Activated naive CD4-positive, alpha-beta T cell treated with anti-CD3 and anti-CD28 coated beads, Interleukin-2, amount 50 U/mL, for 24 hours (primary cell): ENCODE data around the gene SAMD8.
"Not testable (repeated sequence)": the region's sequence is repeated elsewhere in the genome, so short reads cannot be mapped to it uniquely, and the experiment has no call there.

ENCODE experiments used
- H3K27ac Mint-ChIP-seq: one replicate; pipeline ENCODE4 v1.8.0; 2021; ENCODE audit warnings: mild to moderate bottlenecking, mixed read lengths
- H3K27me3 Mint-ChIP-seq: one replicate; pipeline ENCODE4 v1.8.0; 2021; ENCODE audit warnings: mixed read lengths
- H3K36me3 Mint-ChIP-seq: one replicate; pipeline ENCODE4 v1.8.0; 2021; ENCODE audit warnings: mixed read lengths
- H3K4me1 Mint-ChIP-seq: one replicate; pipeline ENCODE4 v1.8.0; 2021; ENCODE audit warnings: mixed read lengths
- H3K4me3 Mint-ChIP-seq: one replicate; pipeline ENCODE4 v1.8.0; 2021; ENCODE audit warnings: mild to moderate bottlenecking, mixed read lengths
- H3K9me3 Mint-ChIP-seq: one replicate; pipeline ENCODE4 v1.8.0; 2021; ENCODE audit warnings: mixed read lengths

The SAMD8 gene

DNA sequence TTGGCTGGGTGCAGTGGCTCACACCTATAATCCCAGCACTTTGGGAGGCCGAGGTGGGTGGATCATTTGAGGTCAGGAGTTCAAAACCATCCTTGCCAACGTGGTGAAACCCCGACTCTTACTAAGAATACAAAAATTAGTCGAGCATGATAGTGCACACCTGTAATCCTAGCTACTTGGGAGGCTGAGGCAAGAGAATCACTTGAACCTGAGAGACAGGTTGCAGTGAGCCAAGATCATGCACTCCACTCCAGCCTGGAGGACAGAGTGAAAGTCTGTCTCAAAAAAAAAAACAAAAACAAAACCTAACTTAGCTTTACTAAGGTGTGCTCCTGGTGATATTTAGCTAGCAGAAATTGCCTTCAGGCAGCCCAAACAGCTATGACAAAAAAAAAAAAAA lies 74.9 kb downstream of the SAMD8 start:
- H3K9me3 Mint-ChIP-seq, result no peaks in the 10 kb centered on the region

DNA sequence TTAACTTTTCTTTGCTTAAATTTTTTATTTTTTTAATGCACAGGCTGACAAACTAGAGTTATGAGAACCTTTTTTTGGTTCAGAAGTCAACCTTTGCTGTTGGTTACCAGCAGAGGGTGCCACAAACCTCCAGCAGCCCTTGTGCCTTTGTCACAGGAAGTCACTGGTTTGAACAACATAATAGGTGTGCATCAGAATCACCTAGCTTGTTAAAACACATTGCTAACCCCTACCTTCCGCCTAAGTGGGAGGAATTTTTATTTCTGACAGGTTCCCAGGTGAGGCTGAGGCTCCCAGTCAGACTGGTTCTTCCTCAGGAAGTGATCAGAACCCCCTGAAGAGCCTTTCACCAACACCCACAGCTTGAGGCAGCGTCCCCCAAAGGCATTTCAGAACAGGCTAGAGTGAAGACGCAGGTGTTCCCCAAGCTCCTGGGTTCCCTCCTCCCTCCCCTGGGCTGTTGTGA lies 76.5 kb downstream of the SAMD8 start:
- Mint-ChIP-seq H3K27me3 (no peaks in the 10 kb centered on the region), H3K27ac (peak overlapping the region; percentile 8), H3K4me3 (no peak overlapping the region)

More for the DNA sequence above, 74.9 kb downstream of the SAMD8 start:
- Mint-ChIP-seq H3K27ac (no peak overlapping the region), H3K36me3 (no peaks in the 10 kb centered on the region), H3K4me1 (peaks cover 10% of the 10 kb centered on the region), H3K4me3 (no peak overlapping the region), H3K27me3 (no peaks in the 10 kb centered on the region)

DNA sequence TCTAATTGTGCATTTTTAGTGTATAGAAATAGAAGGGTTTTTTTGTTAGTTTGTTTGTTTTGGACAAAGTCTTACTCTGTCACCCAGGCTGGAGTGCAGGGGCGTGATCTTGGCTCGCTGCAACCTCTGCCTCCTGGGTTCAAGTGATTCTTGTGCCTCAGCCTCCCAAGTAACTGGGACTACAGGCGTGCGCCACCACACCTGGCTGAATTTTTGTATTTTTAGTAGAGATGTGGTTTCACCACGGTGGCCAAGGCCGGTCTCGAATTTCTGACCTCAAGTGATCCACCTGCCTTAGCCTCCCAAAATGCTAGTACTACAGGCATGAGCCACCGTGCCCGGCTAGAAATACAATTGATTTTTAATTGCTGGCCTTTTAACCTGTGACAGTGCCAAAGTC lies 77.1 kb downstream of the SAMD8 start:
- not testable (repeated sequence) for H3K27me3 Mint-ChIP-seq, H3K9me3 Mint-ChIP-seq, H3K27ac Mint-ChIP-seq, H3K36me3 Mint-ChIP-seq, H3K4me3 Mint-ChIP-seq, H3K4me1 Mint-ChIP-seq

More for the DNA sequence above, 76.5 kb downstream of the SAMD8 start:
- peaks cover 6% of the 10 kb centered on the region for H3K4me1 Mint-ChIP-seq
- H3K9me3 Mint-ChIP-seq, result no peaks in the 10 kb centered on the region
- H3K36me3 Mint-ChIP-seq, result no peaks in the 10 kb centered on the region

DNA sequence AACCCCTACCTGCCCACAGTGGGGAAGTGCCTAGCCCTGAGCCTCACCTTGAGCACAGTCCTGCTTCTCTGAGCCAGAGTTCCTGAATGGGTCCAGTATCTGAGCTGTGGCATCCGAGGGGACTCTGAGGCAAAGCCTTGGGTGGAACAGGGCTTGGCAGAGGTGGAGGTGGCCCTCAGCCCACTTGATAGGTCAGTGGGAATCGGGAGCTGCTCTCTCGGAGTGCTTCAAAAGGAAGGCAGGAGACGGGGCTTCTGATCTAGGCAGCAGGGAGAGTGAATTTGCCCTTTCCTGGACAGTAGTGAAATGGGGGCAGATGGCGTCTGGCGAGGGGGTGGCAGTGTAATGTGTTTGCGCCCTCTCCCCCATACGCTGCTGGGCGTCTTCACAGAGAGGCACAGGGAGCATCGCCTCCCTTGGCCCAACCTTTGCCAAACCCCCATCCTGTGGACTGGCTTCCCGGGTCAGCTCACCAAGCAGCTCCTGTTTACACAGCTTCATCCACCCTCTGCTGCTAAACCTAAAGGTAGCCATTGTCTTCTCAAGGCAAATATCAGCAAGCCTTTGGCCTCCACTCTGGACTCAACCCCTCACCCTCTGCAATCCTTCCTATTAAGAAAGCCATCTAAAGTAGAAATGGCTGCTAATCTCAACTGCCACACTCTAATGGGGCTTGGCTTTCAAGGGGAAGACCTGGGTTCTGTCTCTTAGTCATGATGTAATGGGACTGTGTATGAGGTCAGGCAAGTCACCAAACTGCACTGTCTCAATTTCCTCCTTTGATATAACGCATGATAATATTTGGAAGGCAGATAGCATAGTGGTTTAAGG lies 78.0 kb downstream of the SAMD8 start:
- H3K9me3 Mint-ChIP-seq, result no peaks in the 10 kb centered on the region
- H3K4me3 Mint-ChIP-seq, result no peak overlapping the region
- no peaks in the 10 kb centered on the region for H3K36me3 Mint-ChIP-seq
- H3K27me3 Mint-ChIP-seq, result no peaks in the 10 kb centered on the region
- peaks cover 6% of the 10 kb centered on the region for H3K4me1 Mint-ChIP-seq
- no peak overlapping the region for H3K27ac Mint-ChIP-seq

DNA sequence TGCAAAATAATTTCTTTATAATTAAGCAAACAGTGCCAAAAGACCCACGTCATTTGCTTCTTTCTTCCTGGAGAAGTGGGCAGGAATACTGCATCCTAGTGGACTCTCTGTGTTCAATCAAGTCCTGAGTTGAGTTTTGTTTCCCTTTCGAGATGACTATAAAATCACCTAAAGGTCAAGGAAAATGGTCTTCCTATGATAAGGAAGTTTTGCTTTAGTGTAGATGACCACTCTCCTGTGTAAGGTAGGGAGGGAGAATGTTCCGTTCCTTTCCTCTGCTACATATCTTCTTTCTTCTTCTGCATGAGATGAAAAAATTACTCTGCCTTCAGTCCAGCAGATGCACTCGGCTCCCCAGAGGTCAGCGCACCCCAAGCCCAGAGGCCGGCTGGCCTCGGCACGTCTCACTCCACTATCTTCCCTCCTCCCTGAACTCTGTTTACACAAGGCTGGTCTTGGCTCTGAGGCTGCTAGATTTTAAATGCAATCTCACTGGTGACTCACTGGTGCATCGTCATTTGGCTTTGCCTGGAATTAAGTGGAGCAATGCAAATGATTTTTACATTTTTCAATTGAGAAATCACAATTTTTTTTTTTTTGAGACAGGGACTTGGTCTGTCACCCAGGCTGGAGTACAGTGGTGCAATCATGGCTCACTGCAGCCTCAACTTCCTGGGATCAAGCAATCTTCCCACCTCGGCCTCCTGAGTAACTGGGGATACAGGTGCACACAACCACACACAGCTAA lies 80.5 kb downstream of the SAMD8 start:
- H3K36me3 Mint-ChIP-seq, result no peaks in the 10 kb centered on the region
- H3K27ac Mint-ChIP-seq, result no peak overlapping the region
- no peak overlapping the region for H3K4me3 Mint-ChIP-seq
- H3K4me1 Mint-ChIP-seq, result peaks cover 6% of the 10 kb centered on the region
- H3K27me3 Mint-ChIP-seq, result no peaks in the 10 kb centered on the region
- H3K9me3 Mint-ChIP-seq, result no peaks in the 10 kb centered on the region

DNA sequence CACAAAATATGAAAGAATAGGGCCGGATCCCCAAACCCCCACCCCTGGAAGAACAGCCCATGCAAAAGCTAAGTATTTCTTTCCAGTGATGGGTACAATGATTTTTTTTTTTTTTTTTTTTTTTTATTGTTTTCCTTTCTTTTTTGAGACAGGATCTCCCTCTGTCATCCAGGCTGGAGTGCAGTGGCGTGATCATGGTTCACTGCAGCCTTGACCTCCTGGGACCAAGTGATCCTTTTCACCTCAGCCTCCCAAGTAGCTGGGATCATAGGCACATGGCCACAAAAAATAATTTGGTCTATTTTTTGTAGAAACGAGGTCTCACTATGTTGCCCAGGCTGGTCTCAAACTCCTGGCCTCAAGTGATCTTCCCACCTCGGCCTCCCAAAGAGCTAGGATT lies 83.2 kb downstream of the SAMD8 start:
- not testable (repeated sequence) for H3K27ac Mint-ChIP-seq, H3K4me3 Mint-ChIP-seq, H3K9me3 Mint-ChIP-seq, H3K36me3 Mint-ChIP-seq, H3K4me1 Mint-ChIP-seq, H3K27me3 Mint-ChIP-seq

DNA sequence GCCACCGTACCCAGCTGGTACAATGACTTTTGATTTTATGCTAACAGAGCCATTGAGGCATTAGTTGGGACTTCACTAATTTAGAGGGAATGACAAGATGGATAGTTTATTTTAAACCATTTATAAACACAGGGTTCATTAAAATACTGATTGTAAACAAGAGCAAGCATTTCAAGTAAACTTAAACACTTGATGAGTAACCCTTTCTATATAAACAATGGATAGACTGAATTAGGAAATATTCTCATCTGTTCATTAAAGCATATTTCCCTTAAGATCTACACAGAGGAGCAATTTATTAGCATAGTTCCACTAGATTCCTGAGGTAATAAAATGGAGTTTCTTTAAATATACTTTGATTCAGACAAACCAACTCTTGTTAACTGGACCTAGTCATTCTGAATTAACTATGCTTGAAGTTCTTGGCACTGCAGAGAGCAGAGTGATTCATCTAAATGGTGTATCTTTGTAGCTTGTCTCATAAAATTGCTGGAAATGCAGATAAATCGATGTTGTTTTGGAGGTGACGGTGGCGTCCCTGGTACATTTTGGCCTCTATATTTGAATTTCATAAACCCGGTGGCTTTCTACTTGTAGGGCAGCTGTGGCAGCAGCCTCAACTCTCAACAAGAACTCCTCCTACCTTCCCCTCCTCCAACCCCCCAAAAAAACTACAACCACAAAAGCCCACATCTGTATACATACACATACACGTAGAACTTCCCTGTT lies 83.7 kb downstream of the SAMD8 start:
- no peaks in the 10 kb centered on the region for H3K27me3 Mint-ChIP-seq
- H3K4me1 Mint-ChIP-seq, result no peaks in the 10 kb centered on the region
- H3K27ac Mint-ChIP-seq, result no peak overlapping the region
- no peaks in the 10 kb centered on the region for H3K9me3 Mint-ChIP-seq
- H3K4me3 Mint-ChIP-seq, result no peak overlapping the region
- H3K36me3 Mint-ChIP-seq, result no peaks in the 10 kb centered on the region

DNA sequence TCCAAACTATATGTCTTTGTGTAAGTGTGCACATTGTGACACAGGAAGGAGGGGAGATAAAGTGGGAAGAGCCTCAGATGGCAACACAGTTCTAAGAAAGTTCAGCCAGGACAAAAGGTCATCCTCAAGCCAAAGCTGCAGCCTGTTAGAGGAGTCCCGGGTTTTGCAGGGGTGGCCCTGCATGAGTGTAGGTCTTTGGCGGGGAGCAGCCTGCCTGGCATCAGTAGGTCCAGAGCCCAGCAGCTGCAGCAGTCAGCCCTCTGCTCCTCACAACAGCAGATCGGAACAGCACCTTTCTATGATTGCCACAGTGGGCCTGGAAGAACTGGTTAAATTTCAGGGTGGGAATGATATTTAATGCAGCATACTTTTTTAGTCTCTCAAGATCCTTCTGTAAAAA lies 85.6 kb downstream of the SAMD8 start:
- Mint-ChIP-seq H3K4me3 (no peak overlapping the region), H3K4me1 (no peaks in the 10 kb centered on the region), H3K9me3 (no peaks in the 10 kb centered on the region), H3K27ac (no peak overlapping the region), H3K36me3 (no peaks in the 10 kb centered on the region), H3K27me3 (no peaks in the 10 kb centered on the region)

DNA sequence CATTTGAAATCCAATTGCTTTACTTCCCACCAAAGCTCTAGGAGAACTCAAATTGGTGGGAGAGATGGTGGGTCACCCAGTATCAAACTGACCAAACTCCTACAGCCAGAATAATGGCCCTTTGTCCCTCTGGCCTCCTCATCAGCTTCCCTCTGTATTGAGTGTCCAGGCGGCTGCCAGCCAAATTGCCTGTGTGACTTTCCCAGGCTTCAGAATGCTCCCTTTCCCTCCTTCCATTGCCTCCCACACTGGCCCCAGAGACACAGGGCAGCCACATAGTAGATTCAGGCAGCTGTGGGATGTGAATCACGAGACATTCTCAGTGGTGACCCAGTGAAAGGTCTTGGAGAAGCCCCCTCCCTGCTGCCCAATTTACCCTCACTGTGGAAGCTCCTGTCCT lies 86.5 kb downstream of the SAMD8 start:
- no peaks in the 10 kb centered on the region for H3K9me3 Mint-ChIP-seq
- no peaks in the 10 kb centered on the region for H3K4me1 Mint-ChIP-seq
- no peaks in the 10 kb centered on the region for H3K27me3 Mint-ChIP-seq
- no peak overlapping the region for H3K4me3 Mint-ChIP-seq
- no peak overlapping the region for H3K27ac Mint-ChIP-seq
- no peaks in the 10 kb centered on the region for H3K36me3 Mint-ChIP-seq

DNA sequence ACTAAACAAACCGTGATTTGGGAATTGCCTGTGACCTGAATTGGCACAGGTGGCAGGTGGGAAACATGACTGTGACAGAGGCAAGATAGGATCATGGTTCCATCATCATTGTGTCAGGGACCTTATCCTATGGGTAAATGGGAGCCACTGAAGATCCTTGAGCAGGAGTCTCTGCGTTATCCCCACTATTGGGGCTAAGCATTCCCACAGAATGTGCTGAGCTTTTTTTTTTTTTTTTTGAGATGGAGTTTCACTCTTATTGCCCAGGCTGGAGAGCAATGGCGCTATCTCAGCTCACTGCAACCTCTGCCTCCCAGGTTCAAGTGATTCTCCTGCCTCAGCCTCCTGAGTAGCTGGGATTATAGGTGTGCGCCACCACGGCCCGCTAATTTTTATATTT lies 88.5 kb downstream of the SAMD8 start:
- H3K36me3 Mint-ChIP-seq, H3K27me3 Mint-ChIP-seq, H3K27ac Mint-ChIP-seq, H3K4me3 Mint-ChIP-seq, H3K4me1 Mint-ChIP-seq, H3K9me3 Mint-ChIP-seq: not testable (repeated sequence)

DNA sequence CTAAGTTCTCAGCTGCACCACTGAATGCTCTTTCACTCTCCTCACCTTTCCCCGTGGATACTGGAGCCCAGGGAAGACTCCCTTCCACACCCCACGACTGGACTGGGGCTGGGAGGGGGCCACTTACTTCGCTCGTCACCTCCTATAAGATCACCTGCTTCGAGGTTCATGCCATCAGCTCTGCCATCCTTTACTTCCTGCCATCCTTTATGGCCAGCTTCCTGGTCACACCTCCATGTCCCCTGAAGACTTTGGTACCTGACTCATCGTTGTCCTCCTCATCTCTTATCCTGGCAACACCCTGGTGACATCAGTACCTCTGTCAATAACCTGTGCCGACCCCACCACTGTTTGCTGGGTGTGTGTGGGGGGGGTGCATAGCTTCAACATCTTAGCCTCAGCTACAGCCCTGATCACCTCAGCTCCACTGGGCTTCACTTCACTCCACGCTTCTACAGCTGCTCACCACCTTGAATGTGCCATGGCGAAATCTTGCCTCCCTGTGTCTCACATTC lies 90.4 kb downstream of the SAMD8 start:
- H3K36me3 Mint-ChIP-seq, result no peaks in the 10 kb centered on the region
- no peaks in the 10 kb centered on the region for H3K9me3 Mint-ChIP-seq
- no peaks in the 10 kb centered on the region for H3K4me1 Mint-ChIP-seq
- H3K27ac Mint-ChIP-seq, result no peak overlapping the region
- H3K4me3 Mint-ChIP-seq, result no peak overlapping the region
- no peaks in the 10 kb centered on the region for H3K27me3 Mint-ChIP-seq

DNA sequence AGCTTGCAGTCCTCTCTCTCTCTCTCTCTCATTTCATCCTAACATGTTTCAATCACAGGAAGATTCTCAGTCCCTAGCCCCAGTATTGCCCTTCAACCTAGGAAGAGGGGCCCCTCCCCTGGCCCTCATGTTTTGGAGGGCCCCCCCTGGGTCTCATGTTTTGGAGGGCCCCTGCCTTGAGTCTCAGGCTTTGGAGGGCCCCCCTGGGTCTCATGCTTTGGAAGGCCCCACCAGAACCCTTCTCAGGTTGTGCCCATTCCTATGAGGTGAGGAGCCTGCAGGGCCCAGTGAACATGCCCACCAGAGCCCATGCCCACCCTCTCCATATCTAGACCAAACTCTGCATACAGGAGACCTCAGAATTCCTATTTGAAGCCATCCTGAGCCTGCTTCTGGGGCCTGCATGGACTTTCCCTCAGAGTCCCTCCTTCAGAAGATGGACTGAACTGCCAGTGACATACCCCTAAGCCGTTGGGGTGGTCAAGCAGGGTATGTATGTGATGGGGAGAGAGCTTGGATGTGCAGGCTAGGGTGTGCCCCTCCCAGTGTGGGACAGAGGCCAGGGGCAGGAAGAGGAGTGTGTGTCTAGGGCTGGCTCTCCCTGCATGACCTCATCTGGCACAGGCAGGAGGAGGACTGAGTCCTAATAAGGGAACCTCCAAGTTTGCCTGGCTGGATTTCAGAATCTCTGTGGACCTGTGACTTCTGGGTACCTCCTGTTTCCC lies 91.0 kb downstream of the SAMD8 start:
- no peak overlapping the region for H3K27ac Mint-ChIP-seq
- no peaks in the 10 kb centered on the region for H3K9me3 Mint-ChIP-seq
- no peak overlapping the region for H3K4me3 Mint-ChIP-seq
- H3K4me1 Mint-ChIP-seq, result no peaks in the 10 kb centered on the region
- no peaks in the 10 kb centered on the region for H3K27me3 Mint-ChIP-seq
- H3K36me3 Mint-ChIP-seq, result no peaks in the 10 kb centered on the region

DNA sequence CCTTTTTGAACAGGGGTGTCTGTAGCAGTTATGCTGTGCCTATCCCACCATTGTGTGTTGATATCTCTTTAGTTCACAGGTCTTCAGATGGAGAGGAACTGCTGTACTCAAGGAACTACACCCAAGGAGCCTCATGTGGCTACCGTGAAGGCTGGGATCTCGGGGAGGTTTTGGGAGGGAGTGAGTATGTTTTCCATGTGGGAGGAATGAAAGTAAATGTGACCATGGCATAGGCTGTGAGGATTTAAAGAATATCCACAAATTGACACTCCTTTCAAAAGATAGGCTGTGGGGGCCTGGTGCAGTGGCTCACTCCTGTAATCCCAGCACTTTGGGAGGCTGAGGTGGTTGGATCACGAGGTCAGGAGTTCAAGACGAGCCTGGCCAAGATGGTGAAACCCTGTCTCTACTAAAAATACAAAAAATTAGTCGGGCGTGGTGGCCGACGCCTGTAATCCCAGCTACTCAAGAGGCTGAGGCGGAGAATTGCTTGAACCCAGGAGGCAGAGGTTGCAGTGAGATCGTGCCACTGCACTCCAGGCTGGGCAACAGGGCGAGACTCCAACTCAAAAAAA lies 91.7 kb downstream of the SAMD8 start:
- H3K27ac Mint-ChIP-seq, H3K36me3 Mint-ChIP-seq, H3K4me3 Mint-ChIP-seq, H3K27me3 Mint-ChIP-seq, H3K4me1 Mint-ChIP-seq, H3K9me3 Mint-ChIP-seq: not testable (repeated sequence)

DNA sequence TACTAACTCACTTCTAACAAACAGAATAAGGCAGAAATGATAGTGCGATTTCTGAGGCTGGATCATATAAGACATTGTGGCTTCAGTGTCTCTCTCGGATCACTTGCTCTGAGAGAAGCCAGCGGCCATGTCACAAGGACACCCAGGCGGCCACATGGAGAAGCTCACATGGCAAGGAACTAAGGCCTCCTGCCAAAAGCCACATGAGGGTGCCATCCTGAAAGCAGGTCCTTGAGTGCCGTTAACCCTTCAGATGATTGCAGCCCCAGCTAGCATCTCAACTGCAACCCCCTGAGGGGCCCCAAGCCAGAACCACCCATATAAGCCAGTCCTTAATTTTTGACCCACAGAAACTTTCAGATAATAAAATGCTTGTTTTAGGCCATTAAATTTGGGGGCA lies 92.3 kb downstream of the SAMD8 start:
- no peak overlapping the region for H3K4me3 Mint-ChIP-seq
- no peaks in the 10 kb centered on the region for H3K27me3 Mint-ChIP-seq
- no peaks in the 10 kb centered on the region for H3K4me1 Mint-ChIP-seq
- no peaks in the 10 kb centered on the region for H3K36me3 Mint-ChIP-seq
- no peak overlapping the region for H3K27ac Mint-ChIP-seq
- no peaks in the 10 kb centered on the region for H3K9me3 Mint-ChIP-seq

DNA sequence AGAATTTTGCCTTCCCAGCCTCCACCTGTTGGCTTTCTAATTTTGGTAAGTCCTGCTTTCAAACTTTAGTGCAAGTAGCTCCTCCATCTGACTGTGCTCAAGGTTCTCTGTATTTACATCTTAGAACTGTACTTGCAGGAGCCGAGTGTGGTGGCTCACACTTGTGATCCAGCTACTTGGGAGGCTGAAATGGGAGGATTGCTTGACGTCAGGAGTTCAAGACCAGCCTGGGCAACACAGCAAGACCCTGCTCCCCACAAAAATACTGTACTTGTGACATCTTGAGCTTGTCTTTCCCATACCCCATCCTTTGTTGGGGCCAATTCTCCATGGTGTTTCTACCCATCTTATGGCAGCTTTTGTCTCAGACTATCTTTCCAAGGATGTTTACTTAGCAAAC lies 94.5 kb downstream of the SAMD8 start:
- no peaks in the 10 kb centered on the region for H3K36me3 Mint-ChIP-seq
- no peaks in the 10 kb centered on the region for H3K27me3 Mint-ChIP-seq
- peaks cover 3% of the 10 kb centered on the region for H3K4me1 Mint-ChIP-seq
- no peaks in the 10 kb centered on the region for H3K9me3 Mint-ChIP-seq
- no peak overlapping the region for H3K27ac Mint-ChIP-seq
- no peak overlapping the region for H3K4me3 Mint-ChIP-seq
